D721Med (cell line): ENCODE data around the gene EFR3B.

Experiments used
- DNase-seq: peaks from one replicate; pipeline ENCODE4 v3.0.0; 2011; ENCODE audit warnings: low spot score; ENCODE audit not compliant: insufficient read length
- FAIRE-seq: peaks from 2 replicates; lab custom pipeline; 2011; peaks lifted over from hg19 to GRCh38; lab: Jason Lieb, UNC
- CTCF ChIP-seq: IDR thresholded peaks from 2 replicates; pipeline ENCODE4 v1.5.1; 2012; ENCODE audit warnings: mild to moderate bottlenecking, control low read depth; ENCODE audit not compliant: insufficient read depth; ENCODE audit errors: missing control alignments

Gene EFR3B

GRCh38 chr2:25034081-25034480 is 7.8 kb upstream of the EFR3B start:
- DNase-seq (no peak), FAIRE-seq (no peak)
- TF ChIP-seq CTCF, result no peak

- FAIRE-seq (no peak), DNase-seq (no peak)
- no peak for TF ChIP-seq CTCF
Measured at GRCh38 chr2:25035537-25036220, 6.2 kb upstream of the EFR3B start.

DNA sequence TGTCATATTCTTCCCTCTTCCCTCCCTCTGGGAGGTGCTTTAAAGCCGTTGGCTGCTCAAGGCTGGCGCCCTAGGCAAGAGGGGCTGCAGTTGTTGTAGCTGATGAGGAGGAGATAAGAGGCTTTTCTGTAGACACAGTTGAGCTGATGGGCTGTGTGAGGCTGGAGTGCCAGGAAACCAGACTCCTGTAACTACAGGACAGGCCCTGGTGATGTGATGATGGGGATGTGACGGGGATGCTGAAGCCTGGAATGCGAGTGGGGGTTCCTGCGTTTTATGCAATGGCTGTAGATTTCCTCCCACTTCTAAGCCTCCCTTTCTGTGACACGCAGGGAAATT is 5.7 kb upstream of the EFR3B start:
- peak; percentile 41 for FAIRE-seq
- peak; percentile 75 for DNase-seq

GRCh38 chr2:25039126-25039525 is 2.8 kb upstream of the EFR3B start:
- DNase-seq (no peak), FAIRE-seq (no peak)
- no peak for TF ChIP-seq CTCF

More for the DNA sequence above, 5.7 kb upstream of the EFR3B start:
- no peak for TF ChIP-seq CTCF

GRCh38 chr2:25041307-25041927 is 459 bp upstream of the EFR3B start:
- FAIRE-seq (no peak), DNase-seq (no peak)
- TF ChIP-seq CTCF, result no peak

DNA sequence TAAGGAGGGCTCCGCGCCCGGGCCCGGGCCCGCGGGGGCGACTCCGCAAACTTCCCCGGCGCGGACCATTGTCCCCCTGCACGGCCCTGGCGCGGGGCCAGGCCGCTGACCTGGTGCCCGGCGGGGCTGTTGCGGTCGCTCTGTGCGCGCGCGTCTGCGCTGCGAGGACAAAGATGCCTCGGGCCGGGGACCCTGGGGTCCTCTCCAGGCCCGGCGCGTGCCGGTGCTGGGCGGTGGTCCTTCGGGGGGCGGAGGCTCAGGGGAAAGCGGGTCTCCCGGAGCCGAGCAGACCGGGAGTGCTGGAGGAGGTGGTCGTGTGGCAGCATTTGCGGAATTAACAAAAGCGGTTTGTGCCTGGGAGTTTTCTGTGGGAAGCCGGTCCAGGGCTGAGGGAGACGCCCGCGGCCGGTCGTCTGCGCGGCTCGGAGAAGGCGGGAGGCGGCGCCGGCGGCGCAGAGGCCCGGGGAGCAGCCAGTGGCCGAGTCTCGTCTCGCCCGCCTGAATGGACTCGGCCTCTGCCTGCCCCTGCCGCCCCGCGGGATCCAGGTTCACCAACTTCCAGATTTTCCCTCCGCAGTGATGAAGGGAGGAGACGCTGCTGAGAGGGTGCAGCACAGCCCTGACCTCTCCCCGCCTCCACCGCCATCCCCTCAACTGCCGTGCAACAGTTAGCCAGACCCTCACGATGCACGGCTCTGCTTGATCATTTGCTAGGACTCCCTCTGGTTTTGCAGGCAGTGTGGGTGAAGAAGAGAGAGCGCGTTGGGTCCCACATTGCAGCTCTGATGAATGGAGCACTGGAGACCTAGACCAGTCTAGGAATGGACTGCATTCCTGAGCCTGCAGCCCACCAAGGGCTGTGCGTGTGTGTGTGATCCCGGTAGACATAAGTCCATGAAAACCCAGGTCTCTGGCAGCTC is 705 bp downstream of the EFR3B start:
- DNase-seq (peak; percentile 29), FAIRE-seq (no peak)
- no peak for TF ChIP-seq CTCF
